Measurements from ENCODE around the gene FGD3.

Gene FGD3

GRCh38 chr9:93048566-93049448 lies 101.5 kb downstream of the FGD3 start:
- Histone ChIP-seq H3K27ac (peak overlapping the region in 1 of 2 donors; percentile 2), H3K36me3 (no peaks in the 10 kb centered on the region), H3K27me3 (no peaks in the 10 kb centered on the region), H3K4me3 (no peak overlapping the region), H3K4me1 (peaks cover 4 to 37% (median 27%) of the 10 kb centered on the region in 4 donors), H3K9me3 (no peaks in the 10 kb centered on the region)
- intact Hi-C loops (cut with DNase I; ENCODE audit: low total_unique reads), result no loop called here
- TF ChIP-seq, protein P1, sequence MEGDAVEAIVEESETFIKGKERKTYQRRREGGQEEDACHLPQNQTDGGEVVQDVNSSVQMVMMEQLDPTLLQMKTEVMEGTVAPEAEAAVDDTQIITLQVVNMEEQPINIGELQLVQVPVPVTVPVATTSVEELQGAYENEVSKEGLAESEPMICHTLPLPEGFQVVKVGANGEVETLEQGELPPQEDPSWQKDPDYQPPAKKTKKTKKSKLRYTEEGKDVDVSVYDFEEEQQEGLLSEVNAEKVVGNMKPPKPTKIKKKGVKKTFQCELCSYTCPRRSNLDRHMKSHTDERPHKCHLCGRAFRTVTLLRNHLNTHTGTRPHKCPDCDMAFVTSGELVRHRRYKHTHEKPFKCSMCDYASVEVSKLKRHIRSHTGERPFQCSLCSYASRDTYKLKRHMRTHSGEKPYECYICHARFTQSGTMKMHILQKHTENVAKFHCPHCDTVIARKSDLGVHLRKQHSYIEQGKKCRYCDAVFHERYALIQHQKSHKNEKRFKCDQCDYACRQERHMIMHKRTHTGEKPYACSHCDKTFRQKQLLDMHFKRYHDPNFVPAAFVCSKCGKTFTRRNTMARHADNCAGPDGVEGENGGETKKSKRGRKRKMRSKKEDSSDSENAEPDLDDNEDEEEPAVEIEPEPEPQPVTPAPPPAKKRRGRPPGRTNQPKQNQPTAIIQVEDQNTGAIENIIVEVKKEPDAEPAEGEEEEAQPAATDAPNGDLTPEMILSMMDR (IDR thresholded peaks at IDR 0.05), result no peak
- DNase-seq, result no peak

DNA sequence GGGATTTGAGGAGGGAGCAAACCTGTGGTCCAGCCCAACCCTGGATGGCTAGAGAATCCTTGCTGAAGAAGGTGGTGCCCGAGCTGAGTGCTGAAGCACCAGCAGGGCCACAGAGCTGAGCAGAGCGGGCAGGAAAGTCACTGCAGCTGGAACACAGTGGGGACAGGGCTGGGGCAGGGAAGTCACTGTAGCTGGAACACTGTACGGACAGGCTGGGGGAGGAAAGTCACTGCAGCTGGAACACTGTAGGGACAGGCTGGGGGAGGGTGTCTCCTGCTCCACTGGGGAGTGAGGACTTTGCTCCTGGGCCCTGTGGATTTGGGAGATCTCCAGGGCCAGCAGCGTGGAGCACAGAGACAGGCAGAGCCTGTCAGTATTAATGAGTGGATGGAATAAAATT lies 102.2 kb downstream of the FGD3 start:
- intact Hi-C loops (cut with DNase I; ENCODE audit: low total_unique reads), result no loop called here
- Histone ChIP-seq H3K4me3 (no peak overlapping the region), H3K27ac (peak overlapping the region in 1 of 2 donors; percentile 2), H3K36me3 (no peaks in the 10 kb centered on the region), H3K4me1 (peaks cover 4 to 44% (median 32%) of the 10 kb centered on the region in 4 donors), H3K9me3 (no peaks in the 10 kb centered on the region), H3K27me3 (no peaks in the 10 kb centered on the region)
- TF ChIP-seq, protein P1 (IDR thresholded peaks at IDR 0.05), result no peak
- DNase-seq, result peak in 1 of 2 donors; percentile 51

- H3K9me3 ChIP-seq, result no peaks in the 10 kb centered on the region
- intact Hi-C loops (cut with DNase I; ENCODE audit: low total_unique reads), result no loop called here
- H3K27me3 ChIP-seq, result no peaks in the 10 kb centered on the region
- no peak overlapping the region for H3K4me3 ChIP-seq
- DNase-seq, result no peak
- H3K27ac ChIP-seq, result peak overlapping the region; percentile 82 to 84
- H3K36me3 ChIP-seq, result no peaks in the 10 kb centered on the region
- TF ChIP-seq, protein P1 (IDR thresholded peaks at IDR 0.05), result no peak
- peaks cover 4 to 51% (median 38%) of the 10 kb centered on the region in 4 donors for H3K4me1 ChIP-seq
Observed at GRCh38 chr9:93050231-93050630, 102.9 kb downstream of the FGD3 start.

DNA sequence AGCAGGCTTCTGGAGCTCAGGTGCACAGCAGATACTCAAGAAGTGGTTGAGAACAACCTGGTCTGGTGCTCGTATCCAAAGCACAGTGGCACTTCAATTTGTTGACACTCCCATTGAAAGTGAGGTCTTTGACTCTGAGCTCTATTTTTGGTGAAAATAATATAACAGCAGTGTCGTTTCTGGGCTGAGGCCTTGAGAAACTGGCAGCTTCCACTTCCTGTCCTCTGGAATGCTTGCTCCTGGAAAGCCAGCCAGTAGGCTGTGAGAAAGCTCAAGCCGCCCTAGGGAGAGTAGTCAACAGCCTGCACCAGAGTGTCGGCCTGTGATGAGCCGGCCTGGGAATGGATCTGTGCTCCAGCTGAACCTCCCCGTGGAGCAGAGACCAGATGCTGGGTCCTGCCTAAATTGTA lies 104.4 kb downstream of the FGD3 start:
- Histone ChIP-seq H3K9me3 (no peaks in the 10 kb centered on the region), H3K4me3 (no peak overlapping the region), H3K27ac (peak overlapping the region; percentile 82 to 84), H3K4me1 (peaks cover 4 to 57% (median 42%) of the 10 kb centered on the region in 4 donors), H3K27me3 (no peaks in the 10 kb centered on the region), H3K36me3 (no peaks in the 10 kb centered on the region)
- peak; percentile 63 to 89 for DNase-seq
- intact Hi-C loops (cut with DNase I; ENCODE audit: low total_unique reads), result no loop called here
- TF ChIP-seq, protein P1 (IDR thresholded peaks at IDR 0.05), result no peak

GRCh38 chr9:93052791-93053540 lies 105.6 kb downstream of the FGD3 start:
- DNase-seq, result no peak
- H3K4me1 ChIP-seq, result peaks cover 4 to 58% (median 42%) of the 10 kb centered on the region in 4 donors
- H3K27ac ChIP-seq, result peak overlapping the region; percentile 82 to 84
- intact Hi-C loops (cut with DNase I; ENCODE audit: low total_unique reads), result no loop called here
- no peaks in the 10 kb centered on the region for H3K27me3 ChIP-seq
- TF ChIP-seq, protein P1 (IDR thresholded peaks at IDR 0.05), result no peak
- H3K36me3 ChIP-seq, result no peaks in the 10 kb centered on the region
- no peak overlapping the region for H3K4me3 ChIP-seq
- H3K9me3 ChIP-seq, result no peaks in the 10 kb centered on the region
